IPS-18a (cell line): ENCODE results near the gene SLC17A7.

Experiments
- H3K27ac ChIP-seq: one replicate; pipeline ENCODE4 v1.5.1; 2013; ENCODE audit warnings: low read length
- H3K27me3 ChIP-seq: one replicate; pipeline ENCODE4 v1.6.1; 2013; ENCODE audit warnings: mild to moderate bottlenecking, low read length; ENCODE audit not compliant: control insufficient read depth, insufficient read depth
- H3K36me3 ChIP-seq: one replicate; pipeline ENCODE4 v1.6.1; 2013; ENCODE audit warnings: low read depth, low read length; ENCODE audit not compliant: control insufficient read depth
- H3K4me1 ChIP-seq: one replicate; pipeline ENCODE4 v1.6.1; 2013; ENCODE audit warnings: low read depth, low read length; ENCODE audit not compliant: control insufficient read depth
- H3K4me3 ChIP-seq: one replicate; pipeline ENCODE4 v1.5.1; 2013; ENCODE audit warnings: low read length
- H3K9ac ChIP-seq: one replicate; pipeline ENCODE4 v1.6.1; 2013; ENCODE audit warnings: mild to moderate bottlenecking, low read length, moderate library complexity
- H3K9me3 ChIP-seq: one replicate; pipeline ENCODE4 v1.6.1; 2013; ENCODE audit warnings: low read depth, low read length; ENCODE audit not compliant: control insufficient read depth

Gene SLC17A7

DNA sequence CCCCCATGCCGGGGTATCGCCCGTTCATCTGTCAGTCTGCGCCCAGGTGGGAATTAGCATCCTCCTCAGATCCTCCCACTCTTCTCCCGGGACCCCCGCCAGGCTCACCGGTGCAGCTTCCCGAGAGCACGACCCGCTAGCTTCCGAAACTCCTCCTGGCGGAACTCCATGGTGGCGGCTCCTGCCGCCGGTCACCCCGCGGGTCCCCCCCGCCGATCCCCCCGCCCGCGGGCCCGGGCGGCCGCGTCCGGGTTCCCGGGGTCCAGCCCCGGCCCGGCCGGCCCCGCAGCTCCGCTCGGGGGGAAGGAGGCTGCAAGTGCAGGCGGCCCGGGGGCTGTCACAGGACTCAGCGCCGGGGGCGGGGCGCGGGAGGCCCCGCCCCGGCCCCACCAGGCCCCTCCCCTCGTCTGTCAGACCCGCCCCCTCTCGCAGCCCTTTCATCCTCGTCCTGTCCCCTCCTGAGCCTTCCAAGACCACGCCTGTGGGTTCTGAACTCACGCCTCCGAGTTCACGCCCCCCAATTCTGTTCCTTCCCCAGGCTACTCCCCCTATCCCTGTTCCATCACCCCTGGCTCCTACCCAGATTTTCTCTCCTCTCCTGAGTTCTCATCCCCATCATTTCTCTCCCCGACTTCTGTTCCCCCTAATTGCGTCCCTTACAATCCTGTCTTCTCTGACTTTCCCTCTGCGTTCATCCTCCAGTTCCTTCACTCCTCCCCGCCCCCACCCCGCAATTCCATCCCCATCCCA is at the start of gene SLC17A7:
TSS of gene SLC17A7 (minus strand) at position 318 of the 750 bp plus-strand sequence. CDS start at position 170, 148 bp downstream.
- H3K4me3 ChIP-seq = peak within 1 kb of the TSS; percentile 52
- no peak within 1 kb of the TSS for H3K27ac ChIP-seq
- no peaks in the 10 kb centered on the region for H3K9me3 ChIP-seq
- H3K27me3 ChIP-seq = peaks cover 59% of the 10 kb centered on the region
- H3K4me1 ChIP-seq = peaks cover 3% of the 10 kb centered on the region
- no peak within 1 kb of the TSS for H3K9ac ChIP-seq
- peaks cover 1% of the 10 kb centered on the region for H3K36me3 ChIP-seq

GRCh38 chr19:49490287-49491029 is 49.1 kb upstream of the SLC17A7 start:
- Histone ChIP-seq H3K4me3 (peak overlapping the region; percentile 93), H3K27me3 (no peaks in the 10 kb centered on the region), H3K36me3 (peaks cover 47% of the 10 kb centered on the region), H3K27ac (peak overlapping the region; percentile 61), H3K9ac (peak overlapping the region; percentile 100), H3K9me3 (no peaks in the 10 kb centered on the region), H3K4me1 (no peaks in the 10 kb centered on the region)

DNA sequence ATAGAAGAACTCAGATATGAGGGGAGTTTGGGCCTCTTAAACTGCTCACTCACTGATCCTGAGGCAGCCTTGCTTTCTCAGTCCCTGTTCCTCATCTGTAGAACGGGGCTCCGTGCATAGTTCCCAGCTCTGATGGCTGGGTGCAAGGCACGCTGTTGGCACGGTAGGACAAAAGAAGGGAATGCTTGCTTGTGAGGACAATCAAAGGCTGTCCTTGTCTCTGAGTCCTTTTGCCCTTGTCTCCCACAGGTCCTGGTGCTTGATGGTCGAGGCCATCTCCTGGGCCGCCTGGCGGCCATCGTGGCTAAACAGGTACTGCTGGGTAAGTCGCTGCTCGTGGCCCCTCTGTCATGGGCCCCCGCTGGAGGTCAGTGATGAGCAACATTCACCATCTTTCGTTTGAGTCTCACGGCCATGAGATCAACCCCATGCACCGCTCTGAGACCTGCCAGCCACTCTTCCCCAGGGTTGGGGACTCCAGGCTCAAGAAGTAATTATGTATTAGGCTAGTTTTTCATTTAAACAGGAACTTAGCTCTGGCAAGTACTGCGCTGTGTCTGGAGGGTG is 48.4 kb upstream of the SLC17A7 start:
- H3K9me3 ChIP-seq = no peaks in the 10 kb centered on the region
- peak overlapping the region; percentile 100 for H3K9ac ChIP-seq
- no peaks in the 10 kb centered on the region for H3K27me3 ChIP-seq
- H3K4me1 ChIP-seq = no peaks in the 10 kb centered on the region
- H3K27ac ChIP-seq = peak overlapping the region; percentile 95
- peak overlapping the region; percentile 93 for H3K4me3 ChIP-seq
- H3K36me3 ChIP-seq = peaks cover 47% of the 10 kb centered on the region

DNA sequence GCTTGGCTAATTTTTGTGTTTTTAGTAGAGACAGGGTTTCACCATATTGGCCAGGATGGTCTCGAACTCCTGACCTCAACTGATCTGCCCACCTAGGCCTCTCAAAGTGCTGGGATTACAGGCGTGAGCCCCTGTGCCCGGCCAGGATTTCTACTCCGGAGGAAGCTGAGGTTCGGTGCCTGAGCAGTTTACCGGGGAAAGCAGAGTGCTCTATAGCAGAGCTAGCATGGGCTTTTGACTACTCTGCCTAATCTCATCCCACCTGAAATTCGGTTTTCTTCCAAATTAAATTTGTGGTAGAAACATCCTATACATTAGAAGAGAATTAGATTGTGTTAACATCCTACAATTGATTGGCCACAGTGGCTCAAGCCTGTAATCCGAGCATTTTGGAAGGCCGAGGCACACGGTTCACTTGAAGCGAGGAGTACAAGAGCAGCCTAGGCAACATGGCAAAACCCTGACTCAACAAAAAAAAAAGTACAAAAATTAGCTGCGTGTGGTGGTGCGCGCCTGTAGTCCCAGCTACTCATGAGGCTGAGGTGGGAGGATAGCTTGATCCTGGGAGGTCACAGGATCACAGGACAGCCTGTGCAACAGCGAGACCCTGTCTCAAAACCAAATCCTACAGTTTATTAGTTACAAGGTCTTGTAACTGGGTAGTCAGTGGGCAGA is 47.7 kb upstream of the SLC17A7 start:
- Histone ChIP-seq H3K9me3 (no peaks in the 10 kb centered on the region), H3K4me1 (no peaks in the 10 kb centered on the region), H3K9ac (peak overlapping the region; percentile 100), H3K36me3 (peaks cover 47% of the 10 kb centered on the region), H3K27ac (peak overlapping the region; percentile 95), H3K27me3 (no peaks in the 10 kb centered on the region), H3K4me3 (peak overlapping the region; percentile 93)

DNA sequence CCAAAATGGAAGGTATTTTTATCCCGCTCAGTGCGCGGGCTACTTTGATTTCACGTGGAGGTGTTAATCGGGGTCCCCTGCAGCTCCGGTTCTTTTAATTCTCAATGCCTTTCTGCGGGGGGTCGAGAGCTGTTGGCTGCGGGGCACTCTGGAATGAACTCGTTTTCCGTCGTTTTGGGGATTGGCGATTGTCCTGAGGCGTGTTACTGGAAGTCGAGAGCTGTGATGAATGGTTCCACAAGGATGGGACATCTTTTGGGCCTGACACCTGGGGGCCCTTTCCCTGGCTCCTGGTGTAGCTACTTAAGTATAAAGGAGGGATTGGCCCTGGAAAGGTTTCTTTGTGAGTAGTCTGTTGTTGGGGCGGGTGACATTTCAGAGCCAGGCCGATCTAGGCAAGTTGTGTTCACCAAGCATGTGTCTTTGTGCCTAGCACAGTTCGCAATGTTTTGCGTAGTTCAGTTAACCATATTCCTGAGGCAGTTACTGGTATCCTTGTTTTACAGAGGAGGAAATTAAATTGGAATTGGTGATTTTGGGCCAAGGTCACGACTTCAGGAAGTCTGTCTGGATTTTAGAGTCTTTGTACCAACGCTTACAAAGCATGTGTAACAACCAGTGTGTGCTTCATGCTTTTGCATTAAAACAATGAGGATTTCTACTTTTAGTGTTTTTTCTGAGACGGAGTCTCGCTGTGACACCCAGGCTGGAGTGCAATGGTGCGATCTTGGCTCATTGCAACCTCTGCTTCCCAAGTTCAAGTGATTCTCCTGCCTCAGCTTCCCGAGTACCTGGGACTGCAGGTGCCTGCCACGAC is 46.9 kb upstream of the SLC17A7 start:
- no peaks in the 10 kb centered on the region for H3K27me3 ChIP-seq
- no peaks in the 10 kb centered on the region for H3K9me3 ChIP-seq
- H3K27ac ChIP-seq = peak overlapping the region; percentile 95
- peak overlapping the region; percentile 93 for H3K4me3 ChIP-seq
- peak overlapping the region; percentile 100 for H3K9ac ChIP-seq
- no peaks in the 10 kb centered on the region for H3K4me1 ChIP-seq
- peaks cover 47% of the 10 kb centered on the region for H3K36me3 ChIP-seq

DNA sequence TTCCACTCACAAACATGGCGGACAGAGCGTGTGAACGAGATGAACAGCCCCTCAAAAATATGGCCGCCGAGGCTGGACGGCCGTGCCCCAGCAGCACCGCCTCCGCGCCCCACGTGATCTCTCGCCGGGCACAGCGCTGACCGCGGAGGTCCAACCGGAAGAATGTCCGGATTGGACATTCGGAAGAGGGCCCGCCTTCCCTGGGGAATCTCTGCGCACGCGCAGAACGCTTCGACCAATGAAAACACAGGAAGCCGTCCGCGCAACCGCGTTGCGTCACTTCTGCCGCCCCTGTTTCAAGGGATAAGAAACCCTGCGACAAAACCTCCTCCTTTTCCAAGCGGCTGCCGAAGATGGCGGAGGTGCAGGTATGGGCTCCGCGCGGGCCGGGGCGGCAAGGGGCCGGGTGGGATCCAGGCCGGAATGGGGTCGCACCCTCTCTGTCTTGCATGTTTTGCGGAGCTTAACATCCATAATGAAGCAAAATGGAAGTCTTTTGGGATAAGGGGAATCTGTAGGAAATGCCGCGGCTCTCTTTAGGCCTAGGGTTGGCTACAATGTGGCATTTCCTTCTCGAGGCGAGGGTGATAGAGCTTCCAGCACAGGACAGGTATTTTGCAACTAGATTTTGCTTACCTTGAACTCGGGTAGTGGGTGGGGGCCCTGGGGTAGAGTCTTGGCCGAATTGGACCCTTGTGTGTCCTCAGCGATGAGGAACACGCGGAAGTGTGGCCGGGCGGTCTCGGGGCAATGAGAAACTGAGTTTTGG is 46.1 kb upstream of the SLC17A7 start, which contains the start of gene RPL13A:
TSS of gene RPL13A (plus strand) at position 332 of the 769 bp plus-strand sequence. CDS start at position 354, 22 bp downstream.
- Histone ChIP-seq H3K9me3 (no peaks in the 10 kb centered on the region), H3K4me3 (peak within 1 kb of the TSS; percentile 93), H3K27me3 (no peaks in the 10 kb centered on the region), H3K36me3 (peaks cover 42% of the 10 kb centered on the region), H3K27ac (peak within 1 kb of the TSS; percentile 95), H3K9ac (peak within 1 kb of the TSS; percentile 100), H3K4me1 (no peaks in the 10 kb centered on the region)

DNA sequence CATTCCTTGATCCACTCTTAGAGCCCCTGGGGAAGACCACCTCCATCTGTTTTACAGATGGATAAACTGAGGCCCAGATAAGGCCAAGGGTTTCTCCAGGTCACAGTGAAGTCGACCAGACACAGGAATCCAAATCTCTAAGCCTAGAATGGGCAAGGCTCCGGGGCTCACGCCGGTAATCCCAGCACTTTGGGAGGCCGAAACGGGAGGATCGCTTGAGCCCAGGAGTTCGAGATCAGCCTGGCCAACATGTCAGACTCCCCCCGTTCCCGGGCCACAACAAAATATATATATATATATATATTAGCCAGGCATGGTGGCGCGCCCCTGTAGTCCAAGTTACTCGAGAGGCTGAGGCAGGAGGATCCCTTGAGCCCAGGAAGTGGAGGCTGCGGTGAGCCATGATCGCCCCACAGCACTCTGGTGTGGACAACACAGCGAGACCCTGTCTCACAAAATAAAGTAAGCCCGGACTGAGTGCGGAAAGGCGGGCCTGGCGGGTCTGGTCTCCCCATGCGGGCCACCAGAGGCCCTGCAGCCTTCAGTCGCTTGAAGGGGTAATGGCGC is 45.5 kb upstream of the SLC17A7 start:
- Histone ChIP-seq H3K27me3 (no peaks in the 10 kb centered on the region), H3K9ac (no peak overlapping the region), H3K4me1 (no peaks in the 10 kb centered on the region), H3K27ac (no peak overlapping the region), H3K36me3 (peaks cover 36% of the 10 kb centered on the region), H3K4me3 (no peak overlapping the region), H3K9me3 (no peaks in the 10 kb centered on the region)

- Histone ChIP-seq H3K9ac (no peak overlapping the region), H3K27me3 (no peaks in the 10 kb centered on the region), H3K9me3 (no peaks in the 10 kb centered on the region), H3K36me3 (peaks cover 30% of the 10 kb centered on the region), H3K4me3 (no peak overlapping the region), H3K4me1 (no peaks in the 10 kb centered on the region), H3K27ac (no peak overlapping the region)
Observed at GRCh38 chr19:49486232-49486631, 44.9 kb upstream of the SLC17A7 start.

GRCh38 chr19:49481020-49481683 is 39.8 kb upstream of the SLC17A7 start:
- no peaks in the 10 kb centered on the region for H3K36me3 ChIP-seq
- H3K27me3 ChIP-seq = no peaks in the 10 kb centered on the region
- no peak overlapping the region for H3K9ac ChIP-seq
- H3K27ac ChIP-seq = no peak overlapping the region
- H3K4me1 ChIP-seq = peaks cover 3% of the 10 kb centered on the region
- H3K9me3 ChIP-seq = no peaks in the 10 kb centered on the region
- H3K4me3 ChIP-seq = no peak overlapping the region
